Motor neuron (in vitro differentiated cells): Measurements from ENCODE around the gene NAA60. TPM values are rescaled to one million over a fixed set of nuclear protein-coding genes. Genes with fewer than 3 reads are reported as not detected.
"Not testable (repeated sequence)": the region's sequence is repeated elsewhere in the genome, so short reads cannot be mapped to it uniquely, and the experiment has no call there.

Source experiments
- ATAC-seq, 8 experiments: fragments of 200-7000 bp; cut with Tn5 transposase; replicated peaks in 6 of 8; 2 replicates each; pipeline ENCODE4 v1.8.0; 2021; ENCODE audit warnings: mild to moderate bottlenecking in 8 of 8, moderate library complexity in 8 of 8
- H3K27ac ChIP-seq, 2 donors: fragments of 250-450 bp; sonication (Bioruptor Pico); 2 replicates each; pipeline ENCODE4 v1.9.0; 2021; ENCODE audit warnings: antibody characterized with exemption in 2 of 2, mild to moderate bottlenecking in 2 of 2, moderate library complexity in 1 of 2
- H3K4me1 ChIP-seq, 2 donors: fragments of 250-450 bp; sonication (Bioruptor Pico); replicated peaks in 1 of 2; 2 replicates each; pipeline ENCODE4 v1.6.1; 2021; ENCODE audit warnings: antibody characterized with exemption in 2 of 2, mild to moderate bottlenecking in 2 of 2, moderate library complexity in 1 of 2
- H3K4me3 ChIP-seq, 5 donors: fragments of 250-450 bp; sonication (Bioruptor Pico); 2 replicates each; pipeline ENCODE4 v1.9.0; 2021; ENCODE audit warnings: antibody characterized with exemption in 5 of 5, mild to moderate bottlenecking in 5 of 5, moderate library complexity in 4 of 5
- WGBS, 10 experiments: fragments of 450-650 bp; shearing (Covaris generic); methylation state at CpG; one replicate each; pipeline ENCODE4 v1.0.0; 2022; 5-methylcytosine and 5-hydroxymethylcytosine counted together
- in situ Hi-C, 9 experiments: fragments of 400-800 bp; cut with MboI; loops; one replicate each; pipeline ENCODE4 v1.15.0; 2021; ENCODE audit warnings: low sequenced_read_pairs in 9 of 9, low pct_unique_long_range_greater_than_20kb in 2 of 9; ENCODE audit not compliant: unreplicated experiment in 9 of 9
- total RNA-seq, 8 experiments: library from RNA; unstranded; fragments of 300-600 nt; gene quantifications; 2 replicates each; pipeline versions ENCODE4 v1.2.3 to v1.2.4, GENCODE V29; 2022

Gene NAA60
- total RNA-seq, 8 experiments from 2014 or later: 15.1 to 53.4 (median 25.3) TPM

DNA sequence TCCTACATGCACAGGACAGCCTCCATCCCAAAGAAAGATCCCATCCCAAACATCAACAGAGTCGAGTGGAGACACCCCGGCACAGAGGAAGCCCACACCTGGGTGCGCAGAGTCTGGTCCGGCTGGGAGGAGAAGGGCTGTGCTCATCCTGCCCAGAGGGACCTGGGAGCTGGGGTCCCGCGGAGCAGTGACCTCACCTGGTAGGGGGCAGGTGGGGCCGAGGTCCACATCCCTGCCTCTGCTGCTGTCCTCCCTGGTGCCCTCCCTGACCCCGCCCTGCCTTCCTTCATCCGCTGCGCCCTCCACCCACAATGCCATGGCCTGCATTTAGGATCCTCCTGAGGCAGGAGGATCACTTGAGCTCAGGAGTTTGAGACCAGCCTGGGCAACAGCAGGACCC, 48.9 kb downstream of the NAA60 start:
- WGBS, 10 experiments: 100% methylated on average over 3 of the region's 10 CpGs; no CpG with 5 or more reads in 9 of the 10 experiments
- Histone ChIP-seq H3K4me1 (no peaks in the 10 kb centered on the region), H3K27ac (no peak overlapping the region), H3K4me3 (no peak overlapping the region)
- ATAC-seq: no peak
- in situ Hi-C loops: no loop called here

DNA sequence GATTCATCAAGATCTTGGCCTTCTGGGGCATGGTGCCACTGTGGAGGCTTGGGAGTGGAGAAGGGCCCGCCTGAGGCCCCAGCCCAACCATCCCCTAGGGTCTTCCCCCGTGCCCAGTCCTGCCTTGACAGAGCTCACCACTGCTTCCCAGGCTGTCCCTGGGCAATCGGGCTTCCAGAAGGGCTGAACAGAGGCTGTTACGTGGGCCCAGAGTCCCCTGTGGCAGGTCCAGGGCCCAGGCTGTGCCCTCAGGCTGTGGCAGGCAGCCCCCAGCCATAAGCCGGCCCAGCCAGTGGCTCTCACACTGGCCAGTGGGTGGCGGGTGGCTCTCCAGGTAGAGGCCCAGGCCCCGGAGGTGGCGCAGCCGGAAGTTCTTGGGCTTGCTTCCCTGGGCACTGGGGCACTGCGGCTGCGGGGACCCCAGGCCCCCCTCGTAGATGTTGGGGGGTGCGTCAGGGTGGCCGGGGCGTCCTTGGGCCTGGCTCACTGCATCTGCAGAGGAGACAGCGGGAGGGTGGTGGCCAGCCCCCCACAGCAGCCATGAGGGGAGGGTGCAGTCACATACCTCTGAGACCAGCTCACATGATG, 51.0 kb downstream of the NAA60 start:
- peak in 3 of 8 experiments; percentile 21 to 26 (median 23) for ATAC-seq

DNA sequence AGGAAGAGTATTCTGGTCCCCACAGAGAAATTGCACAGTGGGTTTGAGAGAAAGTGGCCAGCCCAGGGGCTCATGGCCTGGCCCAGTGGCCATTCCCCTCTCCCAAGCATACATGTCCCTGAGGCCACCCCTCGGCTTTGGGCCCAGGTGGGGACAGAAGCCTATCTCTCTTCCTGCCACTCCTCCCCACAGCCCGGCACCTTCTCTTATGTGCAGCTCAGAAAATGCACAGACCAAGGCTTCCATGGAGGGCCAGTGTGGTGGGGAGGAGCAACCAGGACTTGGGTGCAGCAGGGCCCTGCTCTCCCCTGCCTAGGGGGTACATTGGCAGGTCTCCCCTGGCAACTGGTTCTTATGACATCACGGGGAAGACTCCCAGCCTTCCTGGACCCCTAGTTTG, 51.7 kb downstream of the NAA60 start, which contains the start of gene C16orf90:
C16orf90 (minus strand) TSS at position 314 of the 400 bp plus-strand sequence; CDS start at position 246, 68 bp downstream.
- WGBS, 10 experiments: 80 to 100% (median 82%) methylated on average over 1 to 3 of the region's 3 CpGs; no CpG with 5 or more reads in 7 of the 10 experiments
- in situ Hi-C loops: no loop called here
- Histone ChIP-seq H3K4me1 (no peaks in the 10 kb centered on the region), H3K27ac (no peak within 1 kb of the TSS), H3K4me3 (no peak within 1 kb of the TSS)
- no peak for ATAC-seq

More for the DNA sequence above, 51.0 kb downstream of the NAA60 start:
- H3K27ac ChIP-seq: no peak overlapping the region
- no peak overlapping the region for H3K4me3 ChIP-seq
- no CpG with 5 or more reads among the region's 16 CpGs for WGBS, 10 experiments
- in situ Hi-C loops: no loop called here
- no peaks in the 10 kb centered on the region for H3K4me1 ChIP-seq

DNA sequence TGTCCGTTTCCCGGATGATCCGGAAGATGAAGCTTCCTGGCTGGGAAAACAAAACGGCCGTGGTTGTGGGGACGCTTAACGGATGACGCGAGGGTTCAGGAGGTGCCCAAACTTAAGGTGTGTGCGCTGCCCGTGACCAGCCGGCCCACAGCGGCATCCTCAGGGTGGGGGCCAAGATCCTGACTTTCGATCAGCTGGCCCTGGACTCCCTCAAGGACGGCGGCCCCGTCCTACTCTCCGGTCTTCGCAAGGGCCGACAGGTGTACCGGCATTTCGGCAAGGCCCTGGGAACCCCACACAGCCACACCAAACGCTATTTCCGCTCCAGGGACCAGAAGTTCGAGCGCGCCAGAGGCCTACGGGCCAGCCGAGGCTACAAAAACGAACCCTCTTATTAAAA, 52.9 kb downstream of the NAA60 start:
- Histone ChIP-seq H3K4me1 (no peaks in the 10 kb centered on the region), H3K4me3 (no peak overlapping the region), H3K27ac (no peak overlapping the region)
- WGBS, 10 experiments: 90 to 100% (median 94%) methylated on average over 1 to 12 of the region's 30 CpGs; no CpG with 5 or more reads in 4 of the 10 experiments
- no peak for ATAC-seq
- in situ Hi-C loops: no loop called here

DNA sequence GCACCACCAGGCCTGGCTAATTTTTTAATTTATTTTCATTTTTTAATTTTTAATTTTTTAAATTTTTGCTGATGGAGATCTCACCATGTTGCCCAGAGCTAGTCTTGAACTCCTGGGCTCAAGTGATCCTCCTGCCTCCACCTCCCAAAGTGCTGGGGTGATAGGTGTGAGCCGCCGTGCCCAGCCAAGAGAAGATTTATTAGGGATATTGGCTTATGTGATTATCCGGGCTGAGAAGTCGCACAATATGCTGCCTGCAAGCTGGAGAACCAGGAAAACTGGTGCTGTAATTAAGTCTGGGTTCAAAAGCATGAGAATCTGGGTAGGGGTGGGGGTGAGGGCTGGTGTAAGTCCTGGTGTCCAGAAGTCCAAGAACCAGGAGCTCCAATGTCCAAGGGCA, 54.3 kb downstream of the NAA60 start:
- in situ Hi-C loops: no loop called here
- Histone ChIP-seq H3K4me1 (peaks cover 5 to 6% of the 10 kb centered on the region in 2 donors), H3K27ac (no peak overlapping the region), H3K4me3 (no peak overlapping the region)
- WGBS, 10 experiments: 98 to 100% (median 98%) methylated on average over 1 to 4 of the region's 4 CpGs; no CpG with 5 or more reads in 7 of the 10 experiments
- no peak for ATAC-seq

DNA sequence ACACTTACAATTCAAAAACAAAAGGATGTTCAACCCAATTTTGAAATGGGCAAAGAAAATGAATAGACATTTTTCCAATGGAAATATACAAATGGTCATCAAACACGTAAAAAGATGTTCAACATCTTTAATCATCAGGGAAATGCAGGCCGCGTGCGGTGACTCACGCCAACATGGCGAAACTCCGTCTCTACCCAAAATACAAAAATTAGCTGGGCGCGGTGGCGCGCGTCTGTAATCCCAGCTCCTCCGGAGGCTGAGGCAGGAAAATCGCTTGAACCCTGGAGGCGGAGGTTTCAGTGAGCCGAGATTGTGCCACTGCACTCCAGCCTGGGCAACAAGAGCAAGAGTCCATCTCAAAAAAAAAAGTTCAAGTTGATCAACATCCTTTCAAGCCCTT, 55.5 kb downstream of the NAA60 start:
- in situ Hi-C loops: no loop called here
- no peak for ATAC-seq
- 70 to 100% (median 95%) methylated on average over 1 to 15 of the region's 16 CpGs; no CpG with 5 or more reads in 1 of the 10 experiments for WGBS, 10 experiments
- H3K27ac ChIP-seq: no peak overlapping the region
- no peak overlapping the region for H3K4me3 ChIP-seq
- H3K4me1 ChIP-seq: peaks cover 5 to 6% of the 10 kb centered on the region in 2 donors

DNA sequence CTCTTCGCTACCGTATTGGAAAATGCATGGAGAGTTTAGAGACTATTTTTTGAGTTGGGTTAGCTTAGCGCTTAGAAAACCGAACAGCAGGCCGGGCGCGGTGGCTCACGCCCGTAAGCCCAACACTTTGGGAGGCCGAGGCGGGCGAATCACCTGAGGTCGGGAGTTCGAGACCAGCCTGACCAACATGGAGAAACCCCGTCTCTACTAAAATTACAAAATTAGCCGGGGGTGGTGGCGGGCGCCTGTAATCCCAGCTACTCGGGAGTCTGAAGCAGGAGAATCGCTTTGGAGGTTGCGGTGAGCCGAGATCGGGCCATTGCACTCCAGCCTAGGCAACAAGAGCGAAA, 57.9 kb downstream of the NAA60 start:
- H3K27ac ChIP-seq: peak overlapping the region; percentile 7 to 67
- 0 to 100% (median 10%) methylated on average over 1 to 21 of the region's 24 CpGs; no CpG with 5 or more reads in 1 of the 10 experiments for WGBS, 10 experiments
- H3K4me1 ChIP-seq, in situ Hi-C loops: not testable (repeated sequence)
- peak overlapping the region; percentile 57 to 76 (median 67) for H3K4me3 ChIP-seq
- ATAC-seq: peak in 1 of 8 experiments; percentile 13

DNA sequence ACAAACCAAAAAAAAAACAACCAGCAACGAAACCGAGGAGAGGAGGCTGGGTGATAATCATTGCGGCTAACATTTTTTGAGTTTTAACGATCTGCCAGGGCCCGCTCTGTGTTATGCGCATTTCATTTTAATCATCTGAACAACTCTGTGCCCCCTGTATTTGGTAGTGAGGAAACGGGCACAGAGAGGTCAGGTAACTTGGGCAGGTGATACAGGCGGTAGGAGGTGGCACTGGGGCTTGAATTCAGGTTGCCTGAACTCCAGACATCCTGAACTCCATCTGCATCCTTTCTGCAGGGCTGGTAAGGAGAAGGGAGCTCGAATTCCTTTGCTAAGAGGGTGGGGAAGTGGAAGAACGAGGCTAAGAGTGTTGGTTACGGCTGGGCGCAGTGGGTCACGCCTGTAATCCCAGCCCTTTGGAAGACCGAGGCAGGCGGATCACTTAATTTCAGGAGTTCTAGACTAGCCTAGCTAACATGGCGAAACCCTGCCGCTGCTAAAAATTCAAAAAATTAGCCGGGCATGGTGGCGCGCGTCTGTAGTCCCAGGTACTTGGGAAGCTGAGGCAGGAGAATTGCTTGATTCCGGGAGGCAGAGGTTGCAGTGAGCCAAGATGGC, 58.4 kb downstream of the NAA60 start:
- in situ Hi-C loops: no loop called here
- H3K4me1 ChIP-seq: peaks cover 5 to 6% of the 10 kb centered on the region in 2 donors
- WGBS, 10 experiments: 24 to 100% (median 71%) methylated on average over 3 to 17 of the region's 22 CpGs
- peak overlapping the region in 1 of 2 donors; percentile 7 for H3K27ac ChIP-seq
- ATAC-seq: no peak
- peak overlapping the region; percentile 57 to 76 (median 67) for H3K4me3 ChIP-seq

DNA sequence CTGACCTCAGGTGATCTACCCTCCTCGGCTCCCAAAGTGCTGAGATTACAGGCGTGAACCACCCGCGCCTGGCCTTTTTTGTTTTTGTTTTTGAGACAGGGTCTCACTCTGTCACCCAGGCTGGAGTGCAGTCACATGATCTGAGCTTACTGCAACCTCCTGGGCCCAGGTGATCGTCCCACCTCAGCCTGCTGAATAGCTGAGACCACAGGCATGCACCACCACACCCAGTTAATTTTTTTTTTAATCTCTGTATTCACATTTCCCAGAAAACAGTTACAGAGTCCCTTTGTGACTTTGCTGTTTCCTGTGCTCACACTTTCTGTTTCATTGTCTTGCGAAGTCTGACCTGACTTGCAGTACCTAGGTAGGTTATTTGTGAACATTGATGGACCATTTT, 60.0 kb downstream of the NAA60 start:
- Histone ChIP-seq H3K4me3 (no peak overlapping the region), H3K27ac (no peak overlapping the region), H3K4me1 (peaks cover 5 to 6% of the 10 kb centered on the region in 2 donors)
- peak in 1 of 8 experiments; percentile 3 for ATAC-seq
- in situ Hi-C loops: no loop called here
- WGBS, 10 experiments: 67 to 100% (median 94%) methylated on average over 1 to 5 of the region's 6 CpGs; no CpG with 5 or more reads in 2 of the 10 experiments

DNA sequence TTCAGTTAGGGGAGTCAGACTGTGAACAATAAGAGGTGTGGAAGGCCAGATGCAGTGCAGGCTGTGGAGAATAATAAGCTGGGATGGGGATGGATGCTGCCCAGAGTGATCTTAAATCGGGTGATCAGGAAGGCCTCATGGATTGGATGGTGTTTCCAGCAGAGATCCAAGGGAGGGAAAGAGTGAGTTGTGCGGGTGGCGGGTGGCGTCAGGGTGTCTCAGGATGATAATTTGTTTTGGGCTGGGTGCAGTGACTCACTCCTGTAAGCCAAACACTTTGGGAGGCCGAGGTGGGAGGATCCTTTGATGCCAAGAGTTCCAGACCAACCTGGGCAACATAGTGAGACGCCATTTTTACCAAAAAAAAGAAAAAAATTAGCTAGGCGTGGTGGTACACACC, 65.3 kb downstream of the NAA60 start:
- peak in 1 of 8 experiments; percentile 67 for ATAC-seq
- Histone ChIP-seq H3K27ac (no peak overlapping the region), H3K4me3 (no peak overlapping the region), H3K4me1 (no peaks in the 10 kb centered on the region)
- 50 to 100% (median 96%) methylated on average over 1 to 5 of the region's 7 CpGs; no CpG with 5 or more reads in 3 of the 10 experiments for WGBS, 10 experiments
- in situ Hi-C loops: no loop called here

DNA sequence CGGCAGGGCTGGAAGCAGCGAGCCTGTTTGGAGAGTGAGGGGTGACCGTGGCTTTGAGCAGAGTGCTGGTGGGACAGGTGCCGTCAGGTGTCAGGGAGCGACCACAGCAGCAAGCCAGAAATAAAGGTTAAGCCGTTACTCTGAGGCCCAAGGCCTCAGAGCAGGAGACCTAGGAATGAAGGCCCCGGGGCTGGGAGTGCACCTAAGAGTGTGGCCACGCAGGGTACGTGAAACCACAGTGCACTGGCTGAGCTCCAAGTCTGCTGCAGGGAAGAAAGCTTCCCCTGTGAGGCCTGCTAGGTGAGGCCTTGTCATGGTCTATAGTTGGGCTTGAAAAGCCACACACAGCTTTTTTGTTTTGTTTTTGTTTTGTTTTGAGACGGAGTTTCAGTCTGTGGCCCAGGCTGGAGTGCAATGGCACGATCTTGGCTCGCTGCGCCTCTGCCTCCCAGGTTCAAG, 66.0 kb downstream of the NAA60 start:
- in situ Hi-C loops: no loop called here
- Histone ChIP-seq H3K27ac (no peak overlapping the region), H3K4me3 (no peak overlapping the region), H3K4me1 (no peaks in the 10 kb centered on the region)
- ATAC-seq: peak in 3 of 8 experiments; percentile 55 to 86 (median 78)
- whole genome bisulfite sequencing, 10 experiments: 80 to 100% (median 100%) methylated on average over 1 to 3 of the region's 13 CpGs; no CpG with 5 or more reads in 4 of the 10 experiments

DNA sequence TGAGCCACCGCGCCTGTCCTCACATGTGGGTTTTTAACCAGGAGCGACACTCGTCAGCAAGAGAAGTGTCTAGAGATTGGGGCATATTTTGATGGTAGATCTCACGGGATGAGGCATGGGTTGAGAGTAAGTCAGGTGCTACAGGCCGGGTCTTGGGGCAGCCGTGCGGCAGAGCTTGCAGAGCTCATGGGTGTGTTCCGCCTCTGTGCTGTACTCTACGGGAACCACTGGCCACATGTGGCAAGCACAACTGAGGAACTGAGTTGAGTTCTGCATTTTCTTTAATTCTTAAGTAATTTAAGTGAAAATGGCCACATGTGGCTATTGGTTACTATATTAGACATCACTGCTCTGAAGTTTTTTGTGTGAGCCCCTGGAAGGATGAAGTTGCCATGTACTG, 66.9 kb downstream of the NAA60 start:
- ATAC-seq: no peak
- 93 to 100% (median 100%) methylated on average over 1 to 9 of the region's 10 CpGs; no CpG with 5 or more reads in 5 of the 10 experiments for WGBS, 10 experiments
- in situ Hi-C loops: no loop called here
- H3K27ac ChIP-seq: no peak overlapping the region
- no peaks in the 10 kb centered on the region for H3K4me1 ChIP-seq
- no peak overlapping the region for H3K4me3 ChIP-seq

DNA sequence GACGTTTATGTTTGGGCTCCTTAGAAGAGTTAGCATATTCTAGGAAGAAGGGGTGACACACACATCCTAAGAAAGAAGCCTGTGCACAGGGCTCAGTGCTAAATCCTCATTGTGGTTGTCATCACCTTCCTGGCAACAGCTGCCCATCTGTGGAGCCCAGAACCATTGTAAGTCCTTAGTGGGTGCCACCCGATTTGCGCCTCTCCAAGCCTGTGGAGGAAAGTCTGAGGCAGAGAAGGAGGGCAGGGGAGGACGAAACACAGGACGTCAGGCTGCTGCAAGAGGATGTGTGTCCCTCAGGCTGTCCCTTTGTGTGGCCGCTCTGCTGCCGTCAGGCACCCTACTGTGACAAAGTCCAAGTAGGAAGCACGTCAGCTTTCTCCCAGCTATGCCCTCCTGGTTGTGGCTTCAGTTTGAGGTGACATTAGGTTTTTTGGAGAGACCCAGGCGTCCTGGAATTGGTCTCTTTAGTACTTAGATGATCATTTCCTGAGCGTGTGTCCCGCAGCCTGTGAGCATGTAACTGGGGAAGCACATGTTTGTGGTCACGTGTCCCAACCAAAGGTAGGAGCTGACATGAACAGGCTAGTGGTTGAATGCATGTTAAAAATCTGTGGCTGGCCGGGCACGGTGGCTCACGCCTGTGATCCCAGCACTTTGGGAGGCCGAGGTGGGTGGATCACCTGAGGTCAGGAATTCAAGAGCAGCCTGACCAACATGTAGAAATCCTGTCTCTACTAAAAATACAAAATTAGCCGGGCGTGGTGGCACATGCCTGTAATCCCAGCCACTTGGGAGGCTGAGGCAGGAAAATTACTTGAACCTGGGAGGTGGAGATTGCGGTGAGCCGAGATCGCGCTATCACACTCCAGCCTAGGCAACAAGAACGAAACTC, 68.1 kb downstream of the NAA60 start:
- in situ Hi-C loops: no loop called here
- 62 to 100% (median 85%) methylated on average over 1 to 9 of the region's 23 CpGs; no CpG with 5 or more reads in 1 of the 10 experiments for WGBS, 10 experiments
- no peak for ATAC-seq
- Histone ChIP-seq H3K4me1 (no peaks in the 10 kb centered on the region), H3K27ac (no peak overlapping the region), H3K4me3 (no peak overlapping the region)
